HCT116 (cell line): ENCODE data around the gene ARID2. TPM values are rescaled to one million over a fixed set of nuclear protein-coding genes. Genes with fewer than 3 reads are reported as not detected.

Experiments used
- ATAC-seq: fragments of 200-7000 bp; cut with Tn5 transposase; 2 replicates; pipeline ENCODE4 v1.9.1; 2020; ENCODE audit warnings: mild to moderate bottlenecking, moderate library complexity
- BruUV-seq: library from RNA; stranded (reverse); fragments of 400-500 nt; replicated peaks from 2 replicates; lab custom pipeline; 2021; lab: Mats Ljungman, UMichigan
- CTCF ChIA-PET: fragments of 300-600 bp; sonication (Branson Sonifier 250); formaldehyde crosslinking; loops from one replicate; lab custom pipeline; 2021; ENCODE audit warnings: antibody characterized with exemption; lab: Charles Lee
- POLR2A ChIA-PET: fragments of 300-600, 350-600 bp; sonication (Branson Sonifier 250); formaldehyde crosslinking; loops from one replicate; lab custom pipeline; 2021; ENCODE audit warnings: antibody characterized with exemption; lab: Charles Lee
- RAD21 ChIA-PET, 2 experiments: fragments of 300-600 bp; sonication (Branson Sonifier 250); formaldehyde crosslinking; loops; one replicate each; lab custom pipeline; 2023; ENCODE audit warnings: low total read pairs in 2 of 2; ENCODE audit not compliant: uncharacterized antibody in 2 of 2, unreplicated experiment in 2 of 2, low non-redundant PET in 1 of 2; lab: Charles Lee
- DNase-seq: peaks from one replicate; pipeline ENCODE4 v3.0.0-alpha.2; 2010; ENCODE audit warnings: low read depth, low spot score
- H2AFZ ChIP-seq: fragments of 200-600 bp; shearing (Covaris generic), sonication (generic); 2 replicates; pipeline ENCODE4 v1.6.1; 2017; ENCODE audit warnings: low read depth, mixed run types, mixed read lengths, antibody characterized with exemption, low read length; ENCODE audit not compliant: poor library complexity, severe bottlenecking
- H3K27ac ChIP-seq: 2 replicates; pipeline ENCODE4 v1.5.1; 2012; ENCODE audit warnings: low read depth, low read length
- H3K27me3 ChIP-seq: fragments of 200-600 bp; sonication (generic); 2 replicates; pipeline ENCODE4 v1.6.1; 2016; ENCODE audit warnings: mixed run types, low read length, mixed read lengths; ENCODE audit not compliant: insufficient read depth
- H3K36me3 ChIP-seq, 2 experiments: fragments of 200-500 bp in 1 of 2; fragments of 200-600 bp in 1 of 2; sonication (Bioruptor generic) in 1 of 2; sonication (generic) in 1 of 2; 2 replicates each; pipeline versions ENCODE4 v1.5.1 to v1.6.1; 2014 to 2016; ENCODE audit warnings: low read length in 2 of 2, inconsistent platforms in 1 of 2, mixed read lengths in 1 of 2, mixed run types in 1 of 2; ENCODE audit not compliant: insufficient read depth in 2 of 2, control insufficient read depth in 1 of 2
- H3K4me1 ChIP-seq, 2 experiments: fragments of 200-600 bp in 1 of 2; sonication (generic) in 1 of 2; 2 replicates each; pipeline versions ENCODE4 v1.5.1 to v1.6.1; 2012 to 2017; ENCODE audit warnings: low read length in 2 of 2, inconsistent platforms in 1 of 2, mild to moderate bottlenecking in 1 of 2, mixed read lengths in 1 of 2, mixed run types in 1 of 2, moderate library complexity in 1 of 2; ENCODE audit not compliant: insufficient read depth in 2 of 2, control insufficient read depth in 1 of 2
- H3K4me2 ChIP-seq: fragments of 200-600 bp; sonication (generic); 2 replicates; pipeline ENCODE4 v1.6.1; 2017; ENCODE audit warnings: mixed run types, low read length, mixed read lengths
- H3K4me3 ChIP-seq, 2 experiments: fragments of 200-600 bp in 1 of 2; sonication (generic) in 1 of 2; replicated peaks in 1 of 2; 2 replicates each; pipeline ENCODE4 v1.5.1; 2011 to 2016; ENCODE audit warnings: low read length in 2 of 2, control low read depth in 1 of 2, low read depth in 1 of 2, mild to moderate bottlenecking in 1 of 2, mixed read lengths in 1 of 2, mixed run types in 1 of 2
- H3K79me2 ChIP-seq: fragments of 200-600 bp; sonication (generic); 2 replicates; pipeline ENCODE4 v1.6.1; 2017; ENCODE audit warnings: mild to moderate bottlenecking, mixed run types, low read length, moderate library complexity, mixed read lengths; ENCODE audit not compliant: insufficient read depth
- H3K9ac ChIP-seq: fragments of 200-600 bp; sonication (generic); 2 replicates; pipeline ENCODE4 v1.6.1; 2016; ENCODE audit warnings: low read length, mixed read lengths
- H3K9me2 ChIP-seq: fragments of 200-600 bp; sonication (generic), shearing (Covaris generic); 2 replicates; pipeline ENCODE4 v1.6.1; 2017; ENCODE audit warnings: mixed run types, mild to moderate bottlenecking, moderate library complexity; ENCODE audit not compliant: insufficient read depth
- H3K9me3 ChIP-seq, 2 experiments: fragments of 200-500 bp in 1 of 2; fragments of 200-600 bp in 1 of 2; sonication (Bioruptor generic) in 1 of 2; sonication (generic) in 1 of 2; 2 replicates each; pipeline ENCODE4 v1.6.1; 2014 to 2017; ENCODE audit warnings: low read length in 2 of 2, mixed read lengths in 2 of 2, inconsistent platforms in 1 of 2, low read depth in 1 of 2, mild to moderate bottlenecking in 1 of 2, mixed run types in 1 of 2, moderate library complexity in 1 of 2; ENCODE audit not compliant: control insufficient read depth in 1 of 2, insufficient read depth in 1 of 2
- H4K20me1 ChIP-seq: fragments of 200-600 bp; sonication (generic), shearing (Covaris generic); 2 replicates; pipeline ENCODE4 v1.6.1; 2017; ENCODE audit warnings: mixed run types, mild to moderate bottlenecking, moderate library complexity; ENCODE audit not compliant: insufficient read depth
- CBX3 ChIP-seq: IDR thresholded peaks from 2 replicates; pipeline ENCODE4 v1.6.1; 2012; ENCODE audit warnings: low read depth
- CEBPB ChIP-seq: IDR thresholded peaks from 2 replicates; pipeline ENCODE4 v1.6.1; 2012; ENCODE audit warnings: low read depth
- EGR1 ChIP-seq: IDR thresholded peaks from 2 replicates; pipeline ENCODE4 v1.6.1; 2012; ENCODE audit warnings: low read depth
- ELF1 ChIP-seq: IDR thresholded peaks from 2 replicates; pipeline ENCODE4 v1.6.1; 2012; ENCODE audit warnings: low read depth, borderline replicate concordance
- EZH2 ChIP-seq: fragments of 200-600 bp; sonication (generic); IDR thresholded peaks from 2 replicates; pipeline ENCODE4 v1.6.1; 2017; ENCODE audit warnings: antibody characterized with exemption, mixed run types
- EZH2phosphoT487 ChIP-seq: fragments of 200-600 bp; IDR thresholded peaks from 2 replicates; pipeline ENCODE4 v1.6.1; 2018; ENCODE audit warnings: antibody characterized with exemption, borderline replicate concordance
- FOSL1 ChIP-seq: IDR thresholded peaks from 2 replicates; pipeline ENCODE4 v1.6.1; 2012; ENCODE audit warnings: low read depth
- JUND ChIP-seq: IDR thresholded peaks from 2 replicates; pipeline ENCODE4 v1.6.1; 2012
- MAX ChIP-seq: IDR thresholded peaks from 2 replicates; pipeline ENCODE4 v1.6.1; 2012
- POLR2A ChIP-seq: IDR thresholded peaks from 2 replicates; pipeline ENCODE4 v1.7.0; 2011; ENCODE audit warnings: borderline replicate concordance; ENCODE audit not compliant: insufficient read depth, insufficient read length; ENCODE audit errors: extremely low read depth
- RAD21 ChIP-seq: IDR thresholded peaks from 2 replicates; pipeline ENCODE4 v1.6.1; 2012; ENCODE audit warnings: low read depth, mild to moderate bottlenecking
- REST ChIP-seq: IDR thresholded peaks from 2 replicates; pipeline ENCODE4 v1.6.1; 2012; ENCODE audit warnings: low read depth
- SIN3A ChIP-seq: IDR thresholded peaks from 2 replicates; pipeline ENCODE4 v1.6.1; 2012; ENCODE audit warnings: low read depth
- SP1 ChIP-seq: IDR thresholded peaks from 2 replicates; pipeline ENCODE4 v1.6.1; 2012; ENCODE audit warnings: low read depth
- TCF7L2 ChIP-seq: IDR thresholded peaks from 2 replicates; pipeline ENCODE4 v1.7.0; 2011; ENCODE audit warnings: borderline replicate concordance, inconsistent platforms; ENCODE audit not compliant: insufficient read depth, insufficient read length; ENCODE audit errors: extremely low read depth
- YY1 ChIP-seq: IDR thresholded peaks from 2 replicates; pipeline ENCODE4 v1.6.1; 2011; ENCODE audit warnings: low read length, low read depth, moderate library complexity, mild to moderate bottlenecking; ENCODE audit not compliant: insufficient replicate concordance; ENCODE audit errors: extremely low read depth
- ZFX ChIP-seq: fragments of 450-650 bp; IDR thresholded peaks from 2 replicates; pipeline ENCODE4 v1.6.1; 2017
- intact Hi-C: fragments of 100-400 bp; cut with micrococcal nuclease; formaldehyde crosslinking; loops from 2 replicates; pipeline ENCODE4 v1.10.0; 2022
- total RNA-seq: library from RNA; stranded (reverse); gene quantifications from one replicate; pipeline ENCODE4 v1.2.1, GENCODE V29; 2021; ENCODE audit not compliant: unreplicated experiment
- TF ChIP-seq, protein P1 (sequence below): IDR thresholded peaks from 2 replicates; pipeline ENCODE4 v1.6.1; 2012
- TF ChIP-seq, protein P2 (sequence below): IDR thresholded peaks from 2 replicates; pipeline ENCODE4 v1.6.1; 2011; ENCODE audit warnings: mild to moderate bottlenecking, low read length, moderate library complexity; ENCODE audit not compliant: insufficient replicate concordance; ENCODE audit errors: extremely low read depth
- TF ChIP-seq, protein P3 (sequence below), 3 experiments: fragments of 200-600 bp in 1 of 3; sonication (generic) in 1 of 3; IDR thresholded peaks in 2 of 3; conservative IDR thresholded peaks in 1 of 3; 2 replicates each; pipeline ENCODE4 v1.5.1; 2012 to 2017; ENCODE audit warnings: low read depth in 2 of 3, low read length in 2 of 3, antibody characterized with exemption in 1 of 3, borderline replicate concordance in 1 of 3, control low read depth in 1 of 3, mild to moderate bottlenecking in 1 of 3, mixed read lengths in 1 of 3, mixed run types in 1 of 3, moderate library complexity in 1 of 3; ENCODE audit not compliant: insufficient read depth in 1 of 3

The ARID2 gene
- total RNA-seq, 1 experiment from 2014 or later = 30.5 TPM

DNA sequence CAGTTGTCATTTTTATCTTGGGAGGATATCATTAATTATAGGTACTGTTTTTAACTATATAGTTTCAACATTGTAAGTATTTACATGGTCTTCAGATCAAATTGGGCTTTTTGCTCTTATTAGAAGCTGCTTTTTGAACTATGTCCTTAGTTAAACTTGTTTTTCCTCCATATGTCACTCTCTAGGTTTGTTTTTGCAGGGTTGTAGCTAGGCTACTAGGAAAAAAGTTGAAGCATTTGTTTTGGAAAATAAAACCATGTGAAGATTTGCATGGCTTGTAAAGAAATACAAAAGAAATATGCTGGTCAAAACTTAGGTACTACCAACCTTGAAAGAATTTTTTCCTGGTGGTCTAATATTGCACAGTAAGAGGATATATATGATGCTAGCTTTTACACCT lies 3.4 kb downstream of the ARID2 start:
- Histone ChIP-seq H3K9me3 (peaks cover 0 to 4% of the 10 kb centered on the region in 2 experiments; a peak in 1 of 4 replicates), H2AFZ (no peak overlapping the region), H3K27me3 (no peaks in the 10 kb centered on the region), H3K9me2 (no peaks in the 10 kb centered on the region), H3K79me2 (peaks cover 79% of the 10 kb centered on the region), H3K4me1 (peaks cover 12 to 23% of the 10 kb centered on the region in 2 experiments; a peak in 3 of 4 replicates), H3K4me2 (no peak overlapping the region), H3K27ac (no peak overlapping the region), H3K36me3 (peaks cover 4 to 23% of the 10 kb centered on the region in 2 experiments; a peak in 3 of 4 replicates), H4K20me1 (no peaks in the 10 kb centered on the region), H3K4me3 (no peak overlapping the region)
- ChIA-PET POLR2A (no interaction called here), RAD21 (no interaction called here), CTCF (no interaction called here)
- intact Hi-C loops = no loop called here
- no TSS peak for BruUV-seq
- DNase-seq (no peak), ATAC-seq (no peak)
- TF ChIP-seq SP1 = no peak
- no peak for TF ChIP-seq CBX3
- no peak for TF ChIP-seq CEBPB
- TF ChIP-seq, protein P1, sequence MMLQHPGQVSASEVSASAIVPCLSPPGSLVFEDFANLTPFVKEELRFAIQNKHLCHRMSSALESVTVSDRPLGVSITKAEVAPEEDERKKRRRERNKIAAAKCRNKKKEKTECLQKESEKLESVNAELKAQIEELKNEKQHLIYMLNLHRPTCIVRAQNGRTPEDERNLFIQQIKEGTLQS = no peak
- TF ChIP-seq POLR2A = no peak
- no peak for TF ChIP-seq REST
- TF ChIP-seq EZH2 = no peak
- no peak for TF ChIP-seq SIN3A
- TF ChIP-seq, protein P2, sequence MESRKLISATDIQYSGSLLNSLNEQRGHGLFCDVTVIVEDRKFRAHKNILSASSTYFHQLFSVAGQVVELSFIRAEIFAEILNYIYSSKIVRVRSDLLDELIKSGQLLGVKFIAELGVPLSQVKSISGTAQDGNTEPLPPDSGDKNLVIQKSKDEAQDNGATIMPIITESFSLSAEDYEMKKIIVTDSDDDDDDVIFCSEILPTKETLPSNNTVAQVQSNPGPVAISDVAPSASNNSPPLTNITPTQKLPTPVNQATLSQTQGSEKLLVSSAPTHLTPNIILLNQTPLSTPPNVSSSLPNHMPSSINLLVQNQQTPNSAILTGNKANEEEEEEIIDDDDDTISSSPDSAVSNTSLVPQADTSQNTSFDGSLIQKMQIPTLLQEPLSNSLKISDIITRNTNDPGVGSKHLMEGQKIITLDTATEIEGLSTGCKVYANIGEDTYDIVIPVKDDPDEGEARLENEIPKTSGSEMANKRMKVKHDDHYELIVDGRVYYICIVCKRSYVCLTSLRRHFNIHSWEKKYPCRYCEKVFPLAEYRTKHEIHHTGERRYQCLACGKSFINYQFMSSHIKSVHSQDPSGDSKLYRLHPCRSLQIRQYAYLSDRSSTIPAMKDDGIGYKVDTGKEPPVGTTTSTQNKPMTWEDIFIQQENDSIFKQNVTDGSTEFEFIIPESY = no peak
- no peak for TF ChIP-seq EGR1
- TF ChIP-seq YY1 = no peak
- no peak for TF ChIP-seq JUND
- no peak for TF ChIP-seq RAD21
- no peak for TF ChIP-seq TCF7L2
- TF ChIP-seq, protein P3, sequence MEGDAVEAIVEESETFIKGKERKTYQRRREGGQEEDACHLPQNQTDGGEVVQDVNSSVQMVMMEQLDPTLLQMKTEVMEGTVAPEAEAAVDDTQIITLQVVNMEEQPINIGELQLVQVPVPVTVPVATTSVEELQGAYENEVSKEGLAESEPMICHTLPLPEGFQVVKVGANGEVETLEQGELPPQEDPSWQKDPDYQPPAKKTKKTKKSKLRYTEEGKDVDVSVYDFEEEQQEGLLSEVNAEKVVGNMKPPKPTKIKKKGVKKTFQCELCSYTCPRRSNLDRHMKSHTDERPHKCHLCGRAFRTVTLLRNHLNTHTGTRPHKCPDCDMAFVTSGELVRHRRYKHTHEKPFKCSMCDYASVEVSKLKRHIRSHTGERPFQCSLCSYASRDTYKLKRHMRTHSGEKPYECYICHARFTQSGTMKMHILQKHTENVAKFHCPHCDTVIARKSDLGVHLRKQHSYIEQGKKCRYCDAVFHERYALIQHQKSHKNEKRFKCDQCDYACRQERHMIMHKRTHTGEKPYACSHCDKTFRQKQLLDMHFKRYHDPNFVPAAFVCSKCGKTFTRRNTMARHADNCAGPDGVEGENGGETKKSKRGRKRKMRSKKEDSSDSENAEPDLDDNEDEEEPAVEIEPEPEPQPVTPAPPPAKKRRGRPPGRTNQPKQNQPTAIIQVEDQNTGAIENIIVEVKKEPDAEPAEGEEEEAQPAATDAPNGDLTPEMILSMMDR (IDR thresholded peaks at IDR 0.05 in 2 of 3, conservative IDR thresholded peaks at IDR 0.05 in 1 of 3; ENCODE audit: borderline replicate concordance in 1 of 3, insufficient read depth in 1 of 3, low read depth in 2 of 3, low read length in 2 of 3) = no peak
- no peak for TF ChIP-seq MAX
- TF ChIP-seq EZH2phosphoT487 = no peak
- TF ChIP-seq FOSL1 = no peak
- TF ChIP-seq ZFX = no peak
- TF ChIP-seq ELF1 = no peak
- TF ChIP-seq, all 23 proteins: peak for 0
- H3K9ac ChIP-seq = no peak overlapping the region
